Inferior parietal cortex (tissue), 1 donor: ENCODE results near the gene FAM174C.
"Not testable (repeated sequence)": the region's sequence is repeated elsewhere in the genome, so short reads cannot be mapped to it uniquely, and the experiment has no call there.

Experiments used
- DNase-seq: peaks from one replicate; pipeline ENCODE4 v3.0.0-alpha.2; 2016; ENCODE audit errors: extremely low spot score

The FAM174C gene

DNA sequence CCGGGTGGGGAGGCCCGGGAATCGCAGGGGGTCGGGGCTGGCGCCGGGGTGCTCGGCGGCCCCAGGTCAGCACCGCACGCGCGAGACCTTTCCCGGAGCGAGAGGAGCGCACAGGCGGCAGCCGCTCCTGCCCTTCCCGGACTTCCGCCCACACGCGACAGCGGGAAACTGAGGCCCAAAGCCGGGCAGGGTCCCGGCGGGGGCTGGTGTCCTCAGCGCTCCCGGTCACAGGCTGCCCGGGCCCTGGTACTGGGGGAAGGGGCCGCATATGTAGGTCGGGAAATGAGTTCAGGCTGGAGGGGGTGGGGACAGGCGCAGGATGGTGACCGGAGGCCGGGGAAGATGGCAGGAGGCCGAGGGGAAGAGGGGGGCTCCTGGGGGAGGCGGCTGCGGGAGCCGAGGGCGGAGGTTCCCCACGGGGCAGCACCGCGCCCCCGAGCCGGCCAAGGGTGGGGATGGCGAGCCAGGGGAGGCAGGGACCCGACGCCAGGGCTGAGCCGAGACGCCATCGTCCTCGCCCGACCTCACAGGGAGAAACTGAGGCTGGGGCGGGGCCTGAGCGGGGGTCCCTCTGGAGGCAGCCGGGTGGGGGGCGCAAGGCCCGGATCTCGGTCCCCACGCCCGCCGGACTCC, 38.2 kb upstream of the FAM174C start:
- no peak for DNase-seq

DNA sequence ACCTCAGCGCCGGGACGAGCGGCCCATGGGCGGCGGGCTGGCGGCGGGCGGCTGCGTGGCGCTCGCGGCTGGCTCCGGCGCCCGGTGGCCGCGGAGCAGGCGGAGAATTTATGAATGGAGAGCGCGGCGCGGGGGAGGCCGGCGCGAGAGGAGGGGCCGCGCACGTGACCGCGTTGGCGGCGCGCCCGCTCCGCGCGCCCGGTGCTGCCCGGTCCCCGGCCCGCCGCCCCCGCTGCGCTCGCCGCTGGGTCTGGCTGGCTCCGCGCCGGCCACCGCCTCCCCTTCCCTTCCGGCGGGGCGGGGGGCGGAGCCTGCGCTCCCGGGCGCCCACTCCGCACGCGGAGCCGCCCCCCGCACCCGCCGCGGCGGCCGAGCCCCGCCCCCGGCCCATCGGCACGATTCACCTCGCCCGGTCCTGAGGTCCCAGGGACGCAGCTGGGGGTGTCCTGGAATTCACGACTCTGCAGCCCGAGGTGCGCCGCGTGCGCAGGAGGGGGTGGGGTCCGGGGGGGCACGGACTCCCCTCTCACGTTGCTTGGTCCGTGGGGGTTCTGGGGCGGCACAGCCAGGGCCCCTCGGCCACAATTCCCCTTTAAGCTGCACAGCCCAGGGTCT, 37.5 kb upstream of the FAM174C start, which contains the start of gene CBARP:
TSS of gene CBARP (minus strand) at position 252 of the 615 bp plus-strand sequence. CDS start 1,905 bp downstream, outside the sequence.
- DNase-seq, result no peak

DNA sequence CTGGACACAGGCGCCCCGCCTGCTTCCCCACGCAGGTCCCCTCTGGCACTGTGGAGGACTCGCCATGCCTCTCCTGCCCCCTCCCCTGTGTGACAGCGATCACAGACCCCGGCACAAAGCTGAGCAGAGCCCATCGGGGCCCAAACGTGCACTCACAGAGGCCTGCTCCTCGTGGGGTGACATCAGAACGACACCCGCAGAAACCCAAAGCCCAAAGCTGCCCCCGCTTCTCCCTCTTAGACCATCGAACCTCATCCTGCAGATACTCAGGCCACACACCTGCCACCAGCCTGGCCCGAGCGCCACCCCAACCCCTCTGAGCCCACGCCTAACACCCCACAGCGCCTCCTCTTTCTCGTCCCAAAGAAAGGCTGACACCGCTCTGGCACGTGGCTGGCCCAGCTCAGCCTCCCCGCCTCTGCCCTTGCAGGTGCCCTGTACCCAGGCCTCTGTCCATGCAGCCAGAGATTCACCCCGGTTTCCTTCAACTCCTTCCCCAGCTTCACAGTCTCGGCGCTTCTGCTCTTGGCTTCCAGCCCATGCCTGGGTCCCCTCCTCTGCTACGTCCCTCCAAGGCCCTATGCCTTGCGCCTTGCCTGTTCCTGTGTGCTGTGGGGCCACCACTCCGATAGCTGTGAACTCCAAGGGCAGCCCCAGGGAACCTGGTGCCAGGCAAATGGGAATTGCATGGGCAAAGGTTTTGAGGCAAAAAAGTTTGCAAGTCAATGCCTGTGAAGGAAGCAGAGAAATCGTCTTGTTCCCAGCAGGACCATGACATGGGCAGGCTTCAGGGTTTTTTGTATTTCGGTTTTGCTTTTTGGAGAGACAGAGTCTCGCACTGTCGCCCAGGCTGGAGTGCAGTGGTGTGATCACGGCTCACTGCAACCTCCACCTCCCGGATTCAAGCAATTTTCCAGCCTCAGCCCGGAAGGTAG, 36.7 kb upstream of the FAM174C start:
- peak; percentile 16 for DNase-seq

DNA sequence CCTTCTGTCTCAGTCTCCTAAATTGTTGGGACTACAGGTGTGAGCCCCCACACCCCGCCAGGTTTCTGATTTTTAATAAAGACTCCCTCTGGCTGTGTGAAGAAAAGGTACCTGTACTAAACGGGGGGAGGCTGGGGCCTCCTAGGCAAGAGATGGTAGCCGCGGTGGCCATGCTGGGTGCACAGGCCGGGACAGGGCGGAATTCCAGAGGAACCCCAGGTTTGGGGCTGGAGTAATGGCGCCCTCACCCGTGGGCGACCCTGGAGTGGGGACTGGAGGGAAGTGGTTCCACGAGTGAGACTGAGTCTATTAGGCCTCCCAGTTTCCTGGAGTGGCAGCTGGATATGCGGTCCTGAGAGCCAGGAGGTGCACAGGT, 35.9 kb upstream of the FAM174C start:
- DNase-seq, result no peak

DNA sequence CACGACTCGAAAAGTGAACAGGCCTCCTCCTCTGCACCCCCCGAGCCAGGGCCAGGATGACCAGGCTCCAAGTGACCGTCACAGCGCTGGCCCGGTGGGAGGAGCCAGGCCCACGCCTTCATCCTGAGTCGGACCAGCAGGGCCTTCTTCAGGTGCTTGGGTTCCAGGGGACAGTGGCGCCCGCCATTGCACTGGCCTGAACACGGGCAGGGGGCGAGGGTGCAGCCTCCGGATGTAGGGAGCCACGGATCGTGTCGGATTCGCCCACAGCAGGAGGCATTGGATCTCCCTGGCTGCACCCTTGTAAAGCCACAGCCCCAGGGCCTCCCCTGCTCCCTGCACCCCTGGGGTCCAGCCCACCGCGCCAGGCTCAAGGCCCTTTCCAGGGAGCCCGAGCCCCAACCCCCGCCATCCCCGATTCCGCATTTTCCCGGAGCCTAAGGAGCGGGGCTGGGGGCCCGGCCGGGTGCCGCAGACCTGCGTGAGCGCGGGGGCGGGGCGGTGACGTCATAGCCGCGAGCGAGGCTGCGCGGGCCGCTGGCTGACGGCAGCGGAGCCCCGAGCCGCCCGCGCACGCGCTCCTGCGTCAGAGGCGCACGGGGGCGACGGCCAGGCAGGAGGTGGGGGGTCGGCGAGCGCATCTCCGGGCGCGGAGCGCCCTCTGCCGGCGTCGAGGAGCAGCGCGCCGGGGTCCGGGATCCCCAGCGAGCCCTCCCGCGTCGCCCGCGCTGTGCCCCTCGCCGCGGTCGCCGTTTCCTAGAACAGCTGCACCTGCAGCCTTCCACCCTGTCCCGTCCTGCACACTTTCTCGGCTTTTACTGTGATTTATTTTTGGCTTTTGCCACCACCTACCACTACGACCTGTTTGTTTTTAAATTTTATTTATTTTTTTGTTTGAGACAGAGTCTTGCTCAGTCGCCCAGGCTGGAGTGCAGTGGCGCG, 35.3 kb upstream of the FAM174C start:
- peak; percentile 85 for DNase-seq

DNA sequence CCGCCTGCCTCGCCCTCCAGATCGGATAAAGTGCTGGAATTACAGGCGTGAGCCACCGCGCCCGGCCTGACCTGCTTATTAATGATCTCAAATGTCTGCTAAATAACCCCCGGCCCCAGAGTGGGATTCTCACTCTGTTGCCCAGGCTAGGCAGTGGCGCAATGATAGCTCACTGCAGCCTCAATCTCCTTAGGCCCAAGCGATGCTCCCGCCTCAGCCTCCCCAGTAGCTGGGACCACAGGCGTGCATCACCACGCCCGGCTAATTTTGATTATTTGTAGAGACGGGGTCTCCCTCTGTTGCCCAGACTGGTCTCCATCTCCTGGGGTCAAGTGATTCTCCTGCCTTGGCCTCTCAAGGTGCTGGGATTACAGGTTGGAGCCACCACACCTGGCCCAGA, 34.4 kb upstream of the FAM174C start:
- DNase-seq, result no peak

DNA sequence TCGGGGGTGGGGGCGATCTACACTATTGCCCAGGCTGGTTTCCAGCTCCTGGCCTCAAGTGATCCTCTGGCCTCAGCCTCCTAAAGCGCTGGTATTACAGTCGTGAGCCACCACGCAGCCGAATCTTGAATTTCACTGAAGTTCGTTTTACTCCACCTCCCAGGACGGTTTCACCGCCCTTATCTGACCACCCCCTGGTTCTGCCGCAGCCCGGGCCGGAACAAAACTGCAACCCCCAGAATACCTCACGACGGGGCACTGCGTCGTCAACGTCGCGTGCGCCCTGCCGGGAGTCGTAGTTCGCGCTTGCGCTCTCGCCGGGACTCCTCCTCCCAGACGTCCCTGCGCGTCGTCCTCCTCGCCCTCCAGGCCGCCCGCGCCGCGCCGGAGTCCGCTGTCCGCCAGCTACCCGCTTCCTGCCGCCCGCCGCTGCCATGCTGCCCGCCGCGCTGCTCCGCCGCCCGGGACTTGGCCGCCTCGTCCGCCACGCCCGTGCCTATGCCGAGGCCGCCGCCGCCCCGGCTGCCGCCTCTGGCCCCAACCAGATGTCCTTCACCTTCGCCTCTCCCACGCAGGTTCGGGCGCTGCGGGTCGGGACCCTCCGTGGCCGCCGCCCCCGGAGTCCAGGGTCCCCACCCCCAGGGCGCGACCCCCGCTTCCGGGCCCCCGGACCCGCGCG, 33.8 kb upstream of the FAM174C start, which contains the start of gene ATP5F1D:
TSS of gene ATP5F1D (plus strand) at position 335 of the 679 bp plus-strand sequence. CDS start at position 435, 100 bp downstream.
- DNase-seq, result peak; percentile 95

DNA sequence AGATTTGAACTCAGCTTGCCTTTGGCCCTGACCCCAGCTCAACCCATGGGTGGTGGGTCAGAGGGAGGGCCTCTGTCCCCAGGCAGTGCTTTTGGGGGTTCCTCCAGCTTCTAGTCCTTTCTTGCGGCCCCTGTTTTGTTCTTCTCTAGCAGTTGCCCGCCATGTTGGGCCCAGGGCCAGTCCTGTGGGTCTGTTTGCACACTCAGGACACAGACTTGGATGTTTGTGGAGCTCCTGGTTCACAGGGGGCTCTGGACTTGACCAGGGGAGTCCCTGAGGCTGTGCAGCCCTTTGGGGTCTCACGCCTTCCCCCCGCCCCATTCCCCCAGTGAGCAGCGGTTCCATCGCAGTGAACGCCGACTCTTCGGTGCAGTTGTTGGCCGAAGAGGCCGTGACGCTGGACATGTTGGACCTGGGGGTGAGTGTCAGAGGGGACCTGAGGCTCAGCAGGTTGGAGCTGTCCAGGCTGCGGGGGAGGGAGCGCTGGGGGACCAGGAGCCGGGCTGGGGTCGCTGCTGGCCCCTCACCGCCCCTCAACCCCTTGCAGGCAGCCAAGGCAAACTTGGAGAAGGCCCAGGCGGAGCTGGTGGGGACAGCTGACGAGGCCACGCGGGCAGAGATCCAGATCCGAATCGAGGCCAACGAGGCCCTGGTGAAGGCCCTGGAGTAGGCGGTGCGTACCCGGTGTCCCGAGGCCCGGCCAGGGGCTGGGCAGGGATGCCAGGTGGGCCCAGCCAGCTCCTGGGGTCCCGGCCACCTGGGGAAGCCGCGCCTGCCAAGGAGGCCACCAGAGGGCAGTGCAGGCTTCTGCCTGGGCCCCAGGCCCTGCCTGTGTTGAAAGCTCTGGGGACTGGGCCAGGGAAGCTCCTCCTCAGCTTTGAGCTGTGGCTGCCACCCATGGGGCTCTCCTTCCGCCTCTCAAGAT, 31.3 kb upstream of the FAM174C start:
- DNase-seq, result peak; percentile 74

DNA sequence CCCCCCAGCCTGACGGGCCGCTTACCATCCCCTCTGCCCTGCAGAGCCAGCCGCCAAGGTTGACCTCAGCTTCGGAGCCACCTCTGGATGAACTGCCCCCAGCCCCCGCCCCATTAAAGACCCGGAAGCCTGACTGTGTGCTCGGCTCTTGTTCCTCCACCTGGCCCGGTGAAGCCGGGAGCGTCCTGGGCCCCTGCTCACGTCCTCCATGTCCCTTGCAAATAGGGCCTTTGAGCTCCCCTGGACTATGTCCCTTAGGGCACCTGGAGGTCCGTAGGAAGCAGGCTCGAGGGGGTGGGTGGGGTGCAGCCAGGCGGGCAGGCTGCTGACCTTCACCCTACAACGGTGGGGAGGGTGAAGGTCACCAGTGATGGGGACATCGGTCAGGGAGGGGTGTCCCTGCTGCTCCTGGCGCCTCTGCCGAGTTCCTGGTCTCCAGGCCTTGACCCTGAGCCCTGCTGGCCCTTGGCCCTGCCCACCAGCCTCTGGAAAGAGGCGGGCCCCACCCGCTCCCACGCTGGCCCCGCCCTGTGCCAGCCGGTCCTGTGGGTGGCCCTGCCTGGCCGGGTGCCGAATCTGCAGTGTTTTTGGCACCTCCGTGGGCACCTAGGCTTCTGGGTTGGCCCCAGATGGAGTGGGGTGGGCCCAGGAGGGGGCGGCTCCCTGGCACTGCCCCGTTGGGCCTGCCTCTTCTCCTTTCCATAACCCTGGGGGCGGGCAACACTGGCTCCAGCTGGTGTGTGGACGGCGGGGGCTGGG, 30.5 kb upstream of the FAM174C start:
- no peak for DNase-seq

DNA sequence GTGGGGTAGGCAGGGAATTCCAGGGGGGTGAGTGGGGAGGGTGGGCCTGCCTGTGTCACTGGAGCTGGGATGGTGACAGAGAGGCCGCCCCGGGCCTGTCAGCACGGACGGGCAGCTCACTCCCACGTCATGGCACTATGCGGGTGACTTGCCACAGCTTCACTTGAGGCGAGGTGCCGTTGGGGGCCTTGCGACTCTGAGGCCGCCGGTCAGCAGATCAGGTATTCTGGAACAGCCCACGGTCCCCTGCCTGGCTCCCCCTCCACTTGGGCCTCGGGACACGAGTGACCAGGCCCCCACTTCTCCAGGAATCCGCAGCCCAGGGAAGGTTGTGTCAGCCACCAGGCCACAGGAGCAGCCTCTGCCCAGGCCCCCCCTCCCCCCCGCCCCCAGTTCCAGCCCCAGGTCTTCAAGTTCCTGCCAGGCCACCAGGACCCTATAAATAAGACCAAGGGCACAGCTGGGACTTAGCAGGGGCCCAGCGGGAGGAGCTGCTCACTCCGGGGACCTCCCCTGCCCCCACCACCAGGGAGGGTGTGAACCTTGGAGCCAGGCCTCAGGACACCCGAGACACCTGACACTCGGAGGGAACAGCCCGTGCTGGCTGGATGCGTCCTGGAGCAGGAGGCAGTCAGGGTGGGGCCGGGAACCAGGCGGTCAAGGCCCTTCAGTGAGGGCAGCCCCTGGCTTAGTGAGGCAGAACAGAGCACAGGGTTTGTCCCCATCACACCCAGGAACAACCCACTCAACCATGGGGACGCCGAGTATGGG, 29.7 kb upstream of the FAM174C start:
- DNase-seq, result no peak

DNA sequence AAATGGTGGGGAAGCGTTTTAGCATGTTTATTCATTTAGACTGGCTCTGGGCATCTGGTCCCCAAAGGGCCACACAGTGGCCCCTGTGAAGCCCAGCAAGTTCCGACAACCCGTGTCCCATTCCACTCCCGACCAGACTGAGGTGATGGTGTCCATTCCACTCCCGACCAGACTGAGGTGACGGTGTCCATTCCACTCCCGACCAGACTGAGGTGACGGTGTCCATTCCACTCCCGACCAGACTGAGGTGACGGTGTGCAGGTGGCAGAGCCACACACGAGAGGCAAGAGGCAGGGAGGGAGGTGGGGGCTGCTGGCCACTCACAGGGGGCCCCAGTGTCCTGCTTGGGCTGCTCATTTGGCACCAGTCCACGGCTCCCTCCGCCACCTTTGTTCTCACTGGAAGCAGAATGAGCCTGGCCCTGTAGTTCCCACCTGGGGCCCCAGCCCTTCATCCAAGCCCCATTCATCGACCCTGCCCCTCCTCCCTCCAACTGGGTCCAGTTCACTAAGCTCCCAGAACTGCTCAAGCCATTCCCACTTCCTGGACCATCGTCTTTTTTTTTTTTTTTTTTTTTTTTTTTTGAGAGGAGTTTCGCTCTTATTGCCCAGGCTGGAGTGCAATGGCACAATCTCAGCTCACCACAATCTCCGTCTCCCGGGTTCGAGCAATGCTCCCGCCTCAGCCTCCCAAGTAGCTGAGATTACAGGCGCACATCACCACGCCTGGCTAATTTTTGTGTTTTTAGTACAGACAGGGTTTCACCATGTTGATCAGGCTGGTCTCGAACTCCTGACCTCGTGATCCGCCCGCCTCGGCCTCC, 28.9 kb upstream of the FAM174C start:
- DNase-seq, result not testable (repeated sequence)

DNA sequence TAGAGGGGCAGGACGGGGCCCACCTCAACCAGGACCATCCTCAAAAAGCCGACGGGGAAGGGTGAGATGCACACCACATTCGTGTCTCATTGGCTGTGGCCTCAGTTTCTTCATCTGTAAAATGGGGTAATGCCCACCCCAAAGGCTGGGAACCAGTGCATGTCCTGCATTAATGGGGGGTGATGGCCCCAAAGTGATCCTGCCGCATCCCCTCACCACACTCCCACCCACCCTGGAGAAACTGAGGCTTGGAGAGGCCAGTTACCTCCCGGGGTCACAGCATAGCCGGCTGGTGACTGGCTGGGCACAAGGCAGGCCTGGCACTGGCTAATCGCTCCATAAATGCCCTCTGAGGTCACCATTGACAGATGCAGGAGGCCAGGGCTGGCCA, 27.6 kb upstream of the FAM174C start:
- no peak for DNase-seq

DNA sequence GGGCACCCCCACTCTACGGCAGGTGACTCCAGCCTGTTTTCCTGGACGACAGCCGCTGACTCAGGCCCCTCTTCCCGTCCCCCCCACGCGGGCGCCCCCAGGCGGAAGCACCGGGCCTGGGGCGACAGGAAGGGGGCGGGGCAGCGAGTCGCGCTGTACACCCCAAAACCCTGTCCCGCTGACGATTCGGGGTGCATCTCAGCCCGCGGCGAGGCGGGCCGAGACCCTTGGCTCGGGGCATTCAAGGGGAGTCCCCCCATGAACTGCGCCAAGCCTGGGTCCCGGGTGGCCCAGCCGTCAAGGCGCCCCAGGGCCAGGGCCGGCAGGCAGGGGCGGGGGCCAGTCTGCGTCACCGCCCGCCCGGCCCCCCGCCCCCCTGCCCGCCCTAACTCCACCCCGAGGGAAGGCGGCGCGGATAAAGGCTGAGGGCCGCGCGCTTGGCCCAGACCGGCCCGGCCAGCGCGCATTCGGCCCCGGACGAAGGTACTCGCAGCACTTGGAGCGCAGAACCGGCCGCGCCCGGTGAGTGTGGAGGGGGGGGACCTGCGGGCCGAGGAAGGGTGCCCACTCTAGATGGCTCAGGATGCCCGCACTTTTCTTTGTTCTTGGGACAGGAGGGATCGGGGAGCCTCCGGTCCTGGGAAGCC, 27.1 kb upstream of the FAM174C start, which contains the start of gene MIDN:
TSS of gene MIDN (plus strand) at position 445 of the 647 bp plus-strand sequence. CDS start 1,714 bp downstream, outside the sequence.
- peak; percentile 45 for DNase-seq

DNA sequence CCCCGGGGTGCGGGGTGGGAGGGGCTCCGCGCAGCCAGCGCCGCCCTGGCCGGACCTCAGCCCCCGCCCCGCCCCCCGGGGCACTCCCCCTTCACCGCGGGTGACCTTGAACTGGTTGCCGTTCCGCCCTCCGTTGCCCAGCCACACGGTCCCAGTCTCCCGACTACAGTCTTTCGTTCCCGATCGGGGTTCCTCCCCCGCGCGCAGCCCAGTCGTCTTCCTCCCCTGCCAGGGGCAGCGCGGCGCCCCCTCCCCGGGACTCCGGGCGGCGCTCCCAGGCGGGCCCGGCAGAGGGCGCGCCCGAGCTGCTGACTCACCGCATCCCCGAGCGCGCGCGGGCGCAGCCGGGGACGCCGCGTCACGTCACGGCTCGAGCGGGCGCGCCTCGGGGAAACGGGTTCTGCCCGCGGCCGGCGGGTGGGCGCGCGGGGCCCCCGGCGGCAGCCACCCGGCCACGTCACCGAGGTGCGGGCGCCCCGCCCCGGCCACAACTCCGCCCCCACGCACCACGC, 26.5 kb upstream of the FAM174C start:
- peak; percentile 70 for DNase-seq

DNA sequence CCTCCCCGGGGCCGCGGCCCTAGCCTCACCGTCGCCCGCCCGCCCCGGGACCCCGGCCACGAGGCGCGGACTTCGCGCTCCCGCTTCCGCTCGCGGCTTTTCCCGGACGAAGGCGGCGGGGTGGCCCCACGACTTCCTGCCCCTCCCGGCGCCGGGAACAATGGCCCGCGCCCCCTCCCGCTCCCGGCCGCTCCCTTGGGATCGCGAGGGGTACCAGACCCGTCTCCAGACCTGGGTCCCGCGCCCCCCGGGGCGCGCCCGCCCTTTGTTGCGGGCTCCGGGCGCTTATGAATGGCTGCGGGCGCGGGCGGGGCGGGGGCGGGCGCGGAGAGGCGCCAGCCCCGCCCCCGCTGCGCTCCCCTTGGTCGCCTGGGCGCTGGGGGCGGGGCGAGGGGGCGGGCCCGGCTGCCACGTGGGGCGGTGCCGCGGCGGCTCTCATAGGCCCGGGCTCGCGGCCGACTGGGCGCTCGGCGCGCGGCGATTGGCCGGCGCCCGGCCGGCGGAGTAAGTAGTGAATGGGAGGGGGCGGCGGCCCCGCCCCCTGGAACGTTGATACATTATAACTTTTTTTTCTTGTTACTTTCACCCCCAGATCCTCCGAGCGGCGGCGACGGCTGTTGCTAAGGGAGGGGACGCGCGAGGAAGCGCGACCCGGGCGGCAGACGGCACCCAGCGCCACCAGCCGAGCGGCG, 25.9 kb upstream of the FAM174C start:
- peak; percentile 87 for DNase-seq

DNA sequence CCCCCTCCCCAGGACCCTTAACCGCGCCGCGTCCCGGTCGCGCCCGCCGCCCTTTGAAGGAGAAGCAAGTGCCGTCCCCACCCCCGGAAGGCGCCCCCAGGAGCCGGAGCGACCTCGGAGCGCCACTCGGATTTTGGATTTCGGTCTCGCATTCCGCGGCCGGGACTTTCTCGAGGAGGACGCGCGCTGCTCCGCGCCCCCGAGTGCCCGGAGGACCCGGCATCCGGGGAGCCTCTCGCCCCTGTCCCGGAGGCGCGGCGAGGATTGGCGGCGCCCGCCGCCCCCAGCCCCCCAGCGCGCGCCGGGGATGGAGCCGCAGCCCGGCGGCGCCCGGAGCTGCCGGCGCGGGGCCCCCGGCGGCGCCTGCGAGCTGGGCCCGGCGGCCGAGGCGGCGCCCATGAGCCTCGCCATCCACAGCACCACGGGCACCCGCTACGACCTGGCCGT, 25.3 kb upstream of the FAM174C start:
- DNase-seq, result no peak
